ENCODE data around the gene MRPS22.
A peak's percentile ranks its signal among the peaks of the same experiment; 100 is the strongest.
"Not testable (repeated sequence)": the region's sequence is repeated elsewhere in the genome, so short reads cannot be mapped to it uniquely, and the experiment has no call there.

The MRPS22 gene

DNA sequence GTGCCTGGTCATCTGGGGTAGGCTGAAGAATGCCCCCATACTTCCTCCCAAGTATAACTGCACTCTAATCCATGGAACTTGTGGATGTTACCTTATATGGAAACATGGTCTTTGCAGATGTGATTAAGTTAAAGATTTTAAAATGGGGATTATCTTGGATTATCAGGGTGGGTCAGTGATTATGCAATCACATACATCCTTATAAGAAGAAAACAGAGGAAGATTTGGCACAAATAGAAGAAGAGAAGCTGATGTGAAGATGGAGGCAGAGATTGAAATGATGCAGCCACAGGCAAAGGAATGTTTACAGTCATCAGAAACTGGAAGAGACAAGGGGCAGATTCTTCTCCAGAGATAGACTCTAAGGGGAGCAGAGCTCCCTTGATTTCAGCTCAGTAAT is 1.8 kb upstream of the MRPS22 start:
- no peak for DNase-seq

DNA sequence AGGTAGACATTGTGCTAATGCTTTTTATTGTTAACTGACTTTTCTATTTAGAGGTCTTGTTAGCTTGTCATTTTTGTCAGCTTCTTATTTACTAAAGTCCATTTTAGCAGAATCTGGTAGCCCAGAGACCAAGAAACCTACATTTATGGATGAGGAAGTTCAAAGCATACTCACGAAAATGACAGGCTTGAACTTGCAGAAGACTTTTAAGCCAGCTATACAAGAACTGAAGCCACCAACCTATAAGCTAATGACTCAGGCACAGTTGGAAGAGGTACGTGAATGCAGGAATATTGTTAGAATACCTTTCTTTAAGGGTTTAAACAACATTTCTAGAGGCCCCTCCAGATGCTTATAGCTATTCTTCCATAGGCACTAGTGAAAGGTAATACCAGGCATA is 3.0 kb downstream of the MRPS22 start:
- DNase-seq: no peak

DNA sequence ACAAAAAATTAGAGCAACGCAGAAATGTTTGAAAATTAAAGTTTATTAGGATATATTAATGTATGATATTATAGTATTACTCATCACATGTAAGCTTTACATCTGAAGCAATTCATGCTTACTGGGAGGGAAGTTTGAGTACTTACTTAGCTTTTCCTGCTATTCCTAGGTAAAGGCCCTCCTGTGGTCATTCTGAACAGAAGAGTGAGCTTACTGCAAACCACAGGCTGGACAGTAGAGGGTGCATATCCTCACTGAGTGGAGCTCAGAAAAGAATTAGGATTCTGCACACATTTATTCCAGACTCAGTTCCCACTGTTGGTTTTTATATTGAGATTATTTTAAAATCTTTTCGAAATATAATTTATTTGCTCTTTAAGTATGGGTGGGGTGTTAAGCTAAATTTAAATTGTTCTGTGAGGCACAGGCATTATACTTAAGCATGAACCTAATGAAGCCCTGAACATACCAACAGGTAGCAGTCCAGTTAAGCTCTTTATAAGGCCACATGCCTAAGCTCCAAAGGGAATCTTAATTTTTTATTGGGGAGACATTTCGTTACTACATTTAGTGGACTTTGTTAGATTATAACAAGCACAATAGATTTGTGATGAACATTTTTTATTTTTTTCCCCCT is 10.2 kb downstream of the MRPS22 start:
- peak in 1 of 2 donors; percentile 1 for DNase-seq

DNA sequence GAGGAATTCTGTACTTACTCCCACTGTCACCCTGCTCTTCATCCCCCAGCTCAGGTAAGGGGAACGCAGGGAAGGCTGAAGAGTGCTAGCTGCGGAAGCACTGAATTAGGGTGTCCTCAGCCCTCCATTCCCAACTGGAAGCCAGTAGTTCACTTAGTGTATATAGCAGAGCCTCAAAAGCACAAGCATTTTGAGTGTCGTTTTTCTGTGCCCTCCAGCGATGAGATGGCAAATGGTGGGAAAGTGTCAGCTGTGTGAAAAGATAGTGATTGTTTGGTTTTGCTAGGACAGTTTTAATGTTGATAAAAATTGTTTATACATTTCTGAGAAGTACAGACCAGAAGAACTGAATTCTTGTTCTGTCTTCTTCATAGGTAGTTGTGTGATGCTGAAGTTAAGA is 10.8 kb downstream of the MRPS22 start:
- DNase-seq: no peak

DNA sequence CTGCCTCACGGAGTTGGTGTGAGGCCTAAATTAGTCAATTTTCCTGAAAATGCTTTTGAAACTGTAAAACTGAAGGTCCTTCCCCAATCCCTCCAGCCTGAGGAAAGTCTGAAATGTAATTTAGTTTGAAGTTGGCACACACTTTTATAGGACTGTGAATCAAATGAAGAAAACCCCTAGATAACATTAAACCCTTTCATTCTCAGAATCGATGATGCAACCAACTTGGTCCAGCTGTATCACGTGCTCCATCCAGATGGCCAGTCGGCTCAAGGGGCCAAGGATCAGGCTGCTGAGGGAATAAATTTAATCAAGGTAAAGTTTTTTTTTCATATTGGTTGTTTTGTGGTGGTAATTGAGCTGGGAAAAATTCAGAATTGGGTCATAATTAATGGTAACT is 11.7 kb downstream of the MRPS22 start:
- DNase-seq: no peak

DNA sequence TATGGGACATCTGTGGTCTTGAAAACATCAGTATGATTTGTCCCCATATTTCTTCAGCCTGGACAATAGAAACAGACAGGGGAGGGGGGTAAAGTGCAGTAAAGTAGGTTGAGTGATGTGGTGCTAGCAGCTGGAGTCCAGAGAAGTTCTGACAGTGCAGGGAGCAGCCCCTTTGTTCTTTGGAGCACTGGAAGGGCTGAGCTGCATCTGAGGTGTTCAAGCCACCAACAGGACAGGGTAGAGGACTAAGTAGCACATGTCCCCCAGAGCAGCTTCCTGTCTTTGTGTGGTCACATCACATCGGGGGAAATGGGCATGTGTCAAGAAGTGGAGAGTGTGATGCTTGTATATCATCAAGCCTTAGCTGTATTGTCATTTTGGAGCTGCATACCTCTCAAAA is 12.1 kb downstream of the MRPS22 start:
- DNase-seq: no peak

DNA sequence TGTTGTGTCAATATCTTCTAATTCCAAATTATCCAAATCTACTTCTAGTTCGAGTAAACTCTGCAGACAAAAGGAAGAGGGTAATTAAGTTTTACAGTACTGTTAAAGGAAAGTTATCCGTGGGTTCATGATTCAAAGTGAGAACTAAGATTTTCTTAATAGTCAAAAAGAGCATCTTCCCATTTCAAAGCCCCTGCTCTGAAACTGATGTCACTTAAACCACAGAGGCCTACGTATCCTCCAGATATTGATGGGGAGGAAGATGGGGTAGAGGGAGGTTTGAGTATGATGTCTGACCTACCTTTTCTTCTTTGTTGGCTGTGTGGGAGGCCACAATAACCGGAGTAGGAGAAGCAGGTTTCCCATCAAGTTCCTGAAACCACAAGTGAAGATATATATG is 14.1 kb downstream of the MRPS22 start:
- no peak for DNase-seq

DNA sequence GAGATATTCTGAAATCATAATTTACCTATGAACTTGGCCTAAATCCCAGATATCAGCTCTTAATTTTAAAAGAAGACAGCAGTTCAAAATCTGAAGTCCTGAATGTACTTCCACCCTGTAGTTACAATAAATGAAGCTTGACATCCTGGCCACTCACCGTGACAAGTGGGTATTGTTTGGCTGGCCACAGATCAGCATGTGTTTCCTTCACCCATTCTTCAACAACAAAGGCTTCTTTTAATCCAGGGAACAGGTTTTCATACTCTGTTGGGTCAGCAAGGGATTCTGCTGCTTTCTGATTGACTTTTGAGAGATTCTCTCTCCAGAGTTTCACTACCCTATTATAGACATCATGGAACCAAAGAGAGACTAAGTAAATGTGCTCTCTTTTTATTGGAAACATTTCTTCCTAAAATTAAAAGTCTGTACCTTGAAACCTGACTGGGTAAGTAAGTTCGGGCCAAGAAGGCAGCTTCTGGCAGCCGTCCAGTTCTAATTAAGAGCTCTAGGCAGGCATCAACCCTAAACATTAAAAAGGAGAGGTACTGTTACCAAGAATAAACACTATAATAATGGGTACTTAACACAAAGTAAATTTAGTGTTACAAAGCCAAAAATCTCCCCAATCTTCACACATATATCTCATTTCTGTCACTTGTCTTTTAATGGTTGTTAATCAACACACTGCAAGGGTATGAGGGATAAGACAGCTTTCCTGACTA is 15.2 kb downstream of the MRPS22 start:
- DNase-seq: no peak

DNA sequence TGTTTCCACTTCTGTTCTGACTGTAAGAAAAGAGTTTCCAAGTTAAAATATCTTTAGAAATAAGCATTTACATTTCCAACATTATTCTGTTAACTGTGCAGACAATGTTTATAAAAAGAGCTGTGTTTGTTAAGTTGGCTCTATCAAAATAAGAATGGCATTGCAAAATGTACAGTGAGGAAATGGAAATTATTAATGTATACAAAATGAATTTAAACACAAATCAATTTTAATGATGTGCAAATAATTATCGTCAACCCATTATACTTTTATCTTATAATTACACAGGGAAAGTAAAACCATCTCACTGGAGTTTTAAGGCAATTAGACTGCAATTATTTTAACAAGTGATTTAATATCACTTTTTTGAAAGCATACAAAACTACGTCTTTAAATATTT is 17.5 kb downstream of the MRPS22 start:
- no peak for DNase-seq

DNA sequence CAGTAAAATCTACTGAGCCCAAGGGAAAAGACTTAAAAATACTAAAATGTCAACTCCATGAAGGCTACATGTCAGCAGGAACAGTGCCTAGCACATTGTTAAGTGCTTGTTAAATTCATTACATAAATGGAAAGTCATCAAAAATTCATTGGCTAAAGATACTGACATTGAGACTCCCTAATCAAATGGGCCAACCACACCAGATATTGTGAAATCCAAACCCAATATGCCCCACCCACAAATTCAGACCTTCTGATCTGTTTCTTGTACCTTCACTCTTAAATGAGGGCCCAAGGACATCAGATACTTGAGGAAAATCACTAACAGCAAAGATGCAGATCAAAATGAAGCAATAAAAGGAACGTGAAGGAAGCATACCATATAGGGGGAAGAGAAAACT is 20.7 kb downstream of the MRPS22 start:
- DNase-seq: no peak

DNA sequence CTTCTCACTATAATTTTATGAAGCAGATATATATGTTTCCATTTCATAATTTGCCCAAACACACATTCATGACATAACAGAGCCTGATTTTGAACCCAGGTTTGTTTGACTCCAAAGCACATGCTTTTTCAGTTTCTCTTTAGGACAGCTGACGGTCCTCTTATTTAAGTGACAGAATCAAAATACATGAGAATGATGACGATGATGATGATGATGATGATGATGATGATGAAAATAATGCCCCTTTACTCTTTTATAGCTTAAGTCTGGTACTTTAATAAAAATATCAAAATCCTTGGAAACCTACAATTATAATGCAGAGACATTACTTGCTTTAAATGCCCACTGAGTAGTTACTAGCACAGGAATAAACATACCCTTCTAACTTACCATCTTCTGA is 30.3 kb downstream of the MRPS22 start:
- DNase-seq: no peak

DNA sequence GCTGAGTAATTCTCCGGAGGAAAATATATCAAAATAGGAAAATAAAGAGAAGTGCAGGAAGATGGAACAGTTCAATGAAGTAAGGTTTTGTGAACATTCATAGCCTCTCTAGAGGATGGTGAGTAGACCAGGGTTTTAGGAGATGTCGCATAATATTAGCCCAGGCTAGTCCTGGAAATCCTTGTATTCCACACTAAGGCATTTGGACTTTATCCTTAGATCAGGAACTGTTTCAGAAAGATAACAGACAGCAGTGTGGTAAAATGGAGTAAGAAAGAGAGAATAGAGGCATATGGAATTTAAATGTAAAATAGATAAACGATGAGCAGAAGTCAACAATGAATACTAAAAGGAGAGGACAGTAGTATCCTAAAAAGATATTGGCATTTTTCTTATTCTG is 33.6 kb downstream of the MRPS22 start:
- no peak for DNase-seq

DNA sequence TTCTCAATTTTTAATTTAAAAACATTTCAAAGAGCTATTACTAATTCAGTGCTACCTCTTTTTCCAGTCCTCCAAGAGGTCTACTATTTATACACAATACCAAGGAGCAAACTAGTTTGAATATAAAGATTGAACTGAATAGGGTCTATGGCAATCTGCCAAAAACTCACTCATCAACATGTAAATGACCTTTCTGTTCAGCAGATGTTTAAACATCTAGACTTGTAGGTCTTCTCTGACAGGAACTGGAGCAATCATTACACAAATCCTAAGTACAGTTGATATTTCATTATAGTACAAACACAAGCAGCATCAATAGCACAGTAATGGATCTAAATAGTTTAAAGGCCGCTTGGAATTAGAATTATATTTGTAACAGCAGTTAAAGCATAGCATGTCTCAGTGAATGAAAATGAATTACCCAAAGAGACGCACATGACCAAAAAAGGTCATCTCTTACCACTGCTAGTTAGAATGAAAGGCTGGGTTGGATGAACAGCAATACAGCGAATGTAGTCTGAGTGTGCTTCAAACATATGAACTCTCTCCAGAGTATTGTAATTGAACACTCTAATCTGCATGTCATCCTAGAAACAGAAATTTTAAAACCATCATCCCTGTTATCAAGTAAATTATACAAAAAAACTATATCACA is 34.9 kb downstream of the MRPS22 start:
- no peak for DNase-seq

DNA sequence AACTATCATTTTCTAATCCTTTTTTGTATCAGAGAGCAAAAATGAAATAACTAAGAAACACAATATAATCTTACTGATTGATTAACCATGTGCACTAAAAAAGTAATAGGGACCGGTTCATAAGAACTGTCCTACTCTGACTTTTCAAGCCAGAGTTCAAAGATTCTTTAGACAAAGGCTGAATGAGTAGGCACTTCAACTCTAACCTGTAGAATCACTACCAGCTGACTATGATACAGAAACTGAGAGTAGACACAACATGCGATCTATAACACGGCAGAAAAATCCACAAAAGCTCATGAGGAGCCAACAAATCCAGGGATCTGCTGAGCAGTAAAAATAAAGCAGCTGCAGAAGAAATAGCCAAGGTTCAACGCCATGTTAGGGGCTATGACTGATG is 36.8 kb downstream of the MRPS22 start:
- DNase-seq: no peak

DNA sequence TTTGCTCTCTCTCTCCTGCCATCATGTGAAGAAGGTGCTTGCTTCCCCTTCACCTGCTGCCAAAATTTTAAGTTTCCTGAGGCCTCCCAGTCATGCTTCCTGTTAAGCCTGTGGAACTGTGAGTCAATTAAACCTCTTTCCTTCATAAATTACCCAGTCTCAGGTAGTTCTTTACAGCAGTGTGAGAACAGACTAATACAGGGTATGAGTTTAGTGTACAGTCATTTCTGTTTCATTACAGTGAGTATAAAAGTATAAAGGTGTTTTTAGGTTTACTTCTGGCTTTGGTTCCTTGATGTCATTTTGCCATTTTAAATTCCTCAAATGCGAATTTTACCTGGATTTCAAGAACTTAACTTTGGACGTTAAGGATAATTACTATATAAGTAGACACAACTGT is 38.5 kb downstream of the MRPS22 start:
- not testable (repeated sequence) for DNase-seq

DNA sequence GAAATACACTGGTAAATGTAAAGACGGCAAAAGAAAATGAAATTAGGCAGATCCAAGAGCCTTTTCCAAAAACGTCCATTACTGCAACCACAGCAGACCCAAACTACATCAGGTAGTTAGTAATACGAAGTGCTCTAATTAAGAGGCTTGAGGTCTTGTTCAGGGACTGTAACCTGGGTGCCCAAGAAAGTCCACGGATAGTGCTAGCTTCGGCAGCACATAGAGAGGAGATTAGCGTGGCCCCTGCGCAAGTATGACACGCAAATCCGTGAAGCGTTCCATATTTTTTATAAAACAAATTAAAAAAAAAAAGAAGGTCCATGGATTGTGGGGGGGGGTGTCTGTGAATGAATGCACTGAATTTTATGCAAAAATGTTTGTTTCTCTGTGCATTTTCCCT is 44.3 kb downstream of the MRPS22 start:
- no peak for DNase-seq

DNA sequence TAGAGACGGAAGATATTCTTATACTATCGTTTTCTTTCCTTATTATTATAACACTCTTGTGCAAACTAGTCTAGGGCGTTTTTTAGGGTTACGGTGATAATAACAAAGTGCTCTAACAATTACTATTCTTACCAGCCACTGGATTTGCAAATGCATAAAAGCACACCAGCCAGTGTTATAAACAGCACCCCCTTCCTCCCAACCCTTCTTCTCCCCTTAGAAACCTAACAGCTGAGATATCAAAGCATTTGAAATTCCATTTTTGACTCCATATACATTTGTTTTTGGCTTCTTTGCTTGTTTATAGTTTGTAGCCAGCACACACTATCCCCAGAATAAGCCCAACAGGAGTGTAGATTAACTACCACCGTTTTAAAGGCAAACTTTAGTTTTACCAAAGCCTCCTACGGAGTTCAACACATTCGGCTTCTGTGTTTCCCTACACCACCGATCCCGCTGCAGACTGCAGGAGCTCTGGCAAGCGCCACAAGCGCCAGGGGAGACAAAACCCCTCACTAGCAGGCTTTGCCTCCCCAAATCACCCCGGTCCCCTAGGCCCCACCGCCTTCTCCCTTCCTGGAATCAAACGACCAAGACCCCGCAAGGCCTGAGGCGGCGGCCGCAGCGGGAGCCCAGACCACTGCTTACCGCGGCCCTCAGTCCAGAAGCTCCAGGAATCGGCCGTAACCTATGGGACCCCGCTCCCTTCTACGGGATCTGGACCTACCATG is 45.2 kb downstream of the MRPS22 start:
- no peak for DNase-seq

DNA sequence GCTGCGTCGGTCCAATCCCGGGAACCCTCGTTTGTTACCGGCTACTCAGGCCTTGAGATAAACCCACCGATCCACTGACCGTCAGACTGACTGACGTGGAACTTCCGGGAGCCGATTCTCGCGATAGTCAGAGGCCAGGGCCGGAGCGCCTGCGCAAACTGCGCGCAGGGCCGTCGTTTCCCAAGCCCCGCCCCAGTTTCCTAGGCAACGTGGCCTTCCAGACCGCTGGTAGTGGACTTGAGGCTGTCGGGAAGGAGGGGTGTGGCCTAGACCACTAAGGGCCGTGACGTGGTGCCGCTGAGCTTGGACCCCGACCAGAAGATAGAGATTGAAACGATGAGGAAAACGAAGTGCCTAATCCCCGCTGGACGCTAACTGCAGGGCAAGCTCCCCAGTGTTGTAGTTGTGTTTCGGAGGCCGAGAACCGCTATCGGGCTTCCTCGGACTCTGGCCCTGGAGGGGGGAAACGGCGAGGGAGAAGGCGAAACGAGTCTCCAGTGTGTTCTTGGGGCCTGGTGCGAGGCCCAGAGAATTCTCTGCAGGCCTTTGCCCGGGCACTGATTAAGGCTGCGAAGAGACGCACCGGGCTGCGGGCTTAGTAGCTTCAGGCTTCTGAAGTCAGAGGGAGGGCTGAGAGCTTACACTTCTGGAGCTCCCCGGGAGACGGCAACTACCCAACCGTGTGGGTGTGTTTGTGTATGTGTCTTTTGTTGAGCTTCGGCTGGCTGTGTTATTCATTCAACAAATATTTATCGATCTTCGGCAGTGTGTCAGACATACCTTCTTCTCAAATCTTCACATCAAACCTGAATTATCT is 45.9 kb downstream of the MRPS22 start, which contains the start of gene COPB2:
Gene COPB2 (minus strand): TSS at position 96 of the 817 bp plus-strand sequence. CDS start 97 bp downstream, outside the sequence.
- DNase-seq: peak; percentile 95 to 97

DNA sequence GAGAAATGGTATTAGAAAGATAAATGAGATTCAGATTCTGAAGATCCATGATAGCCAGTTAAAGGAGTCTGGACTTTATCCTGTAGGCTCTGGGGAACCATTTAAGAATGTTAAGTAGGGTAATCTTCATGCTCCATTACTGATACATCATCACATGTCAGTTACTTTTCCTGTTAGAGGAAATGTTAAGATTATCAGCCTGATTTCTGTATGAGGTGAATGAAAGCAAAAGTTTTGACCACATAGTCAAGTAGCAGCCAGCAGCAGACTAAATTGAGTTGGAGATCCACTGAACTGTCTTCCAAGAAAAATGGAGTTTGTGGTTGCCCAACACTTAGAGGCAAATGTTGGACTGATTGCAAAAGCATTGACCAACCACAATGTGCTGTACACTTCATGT is 50.3 kb downstream of the MRPS22 start:
- DNase-seq: no peak

DNA sequence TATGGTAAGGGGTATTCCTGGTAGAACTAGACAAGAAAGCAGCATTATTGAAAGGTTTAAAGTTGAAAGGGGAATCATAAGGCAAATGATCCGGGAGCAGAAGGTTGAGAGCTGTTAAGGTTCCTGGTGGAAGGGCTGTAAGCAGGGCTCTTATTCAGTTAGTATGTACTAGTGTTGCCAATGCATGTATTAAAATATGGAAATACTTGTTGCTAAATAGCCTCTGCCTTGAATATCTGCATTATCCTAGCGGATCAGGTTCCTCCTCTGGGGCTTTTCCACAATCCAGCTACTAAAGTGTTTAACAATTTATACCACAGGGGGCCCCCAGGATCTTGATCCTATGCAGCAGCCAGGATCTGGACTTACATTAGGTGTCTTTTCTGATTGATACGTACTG is 52.9 kb downstream of the MRPS22 start:
- no peak for DNase-seq

DNA sequence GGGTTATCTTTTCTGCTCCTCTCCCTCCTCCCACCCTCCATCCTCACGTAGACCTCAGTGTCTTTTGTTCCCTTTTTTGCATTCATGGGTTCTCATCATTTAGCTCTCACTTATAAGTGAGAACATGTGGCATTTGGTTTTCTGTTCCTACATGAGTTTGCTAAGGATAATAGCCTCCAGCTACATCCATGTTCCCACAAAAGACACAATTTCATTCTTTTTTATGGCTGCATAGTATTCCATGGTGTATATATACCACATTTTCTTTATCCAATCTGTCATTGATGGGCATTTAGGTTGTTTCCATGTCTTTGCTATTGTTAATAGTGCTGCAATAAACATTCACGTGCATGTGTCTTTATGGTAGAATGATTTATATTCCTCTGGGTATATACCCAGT is 57.3 kb downstream of the MRPS22 start:
- not testable (repeated sequence) for DNase-seq
